GM21723 (cell line): ENCODE data around the gene H2AZ2.
"Not testable (repeated sequence)": the region's sequence is repeated elsewhere in the genome, so short reads cannot be mapped to it uniquely, and the experiment has no call there.

Source experiments
- ATAC-seq: cut with Tn5 transposase; IDR thresholded peaks from one replicate; pipeline ENCODE4 v1.9.1; 2021; ENCODE audit warnings: mild to moderate bottlenecking, moderate library complexity; ENCODE audit not compliant: unreplicated experiment

Gene H2AZ2

DNA sequence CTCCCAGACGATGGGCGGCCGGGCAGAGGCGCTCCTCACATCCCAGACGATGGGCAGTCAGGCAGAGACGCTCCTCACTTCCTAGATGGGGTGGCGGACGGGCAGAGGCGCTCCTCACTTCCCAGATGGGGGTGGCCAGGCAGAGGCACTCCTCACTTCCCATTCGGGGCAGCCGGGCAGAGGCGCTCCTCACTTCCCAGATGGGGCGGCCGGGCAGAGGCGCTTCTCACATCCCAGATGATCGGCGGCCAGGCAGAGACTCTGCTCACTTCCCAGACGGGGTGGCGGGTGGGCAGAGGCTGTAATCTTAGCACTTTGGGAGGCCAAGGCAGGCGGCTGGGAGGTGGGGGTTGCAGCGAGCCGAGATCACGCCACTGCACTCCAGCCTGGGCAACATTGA lies 24.0 kb upstream of the H2AZ2 start:
- not testable (repeated sequence) for ATAC-seq

DNA sequence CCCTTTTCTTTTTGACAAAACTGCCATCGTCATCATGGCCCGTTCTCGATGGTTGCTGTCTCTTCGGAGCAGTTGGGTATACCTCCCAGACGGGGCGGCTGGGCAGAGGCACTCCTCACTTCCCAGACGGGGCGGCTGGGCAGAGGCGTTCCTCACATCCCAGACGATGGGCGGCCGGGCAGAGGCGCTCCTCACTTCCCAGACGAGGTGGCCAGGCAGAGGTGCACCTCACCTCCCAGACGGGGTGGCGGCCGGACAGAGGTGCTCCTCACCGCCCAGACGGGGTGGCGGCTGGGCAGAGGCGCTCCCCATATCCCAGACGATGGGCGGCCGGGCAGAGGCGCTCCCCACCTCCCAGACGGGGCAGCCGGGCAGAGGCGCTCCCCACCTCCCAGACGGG lies 22.9 kb upstream of the H2AZ2 start:
- not testable (repeated sequence) for ATAC-seq

DNA sequence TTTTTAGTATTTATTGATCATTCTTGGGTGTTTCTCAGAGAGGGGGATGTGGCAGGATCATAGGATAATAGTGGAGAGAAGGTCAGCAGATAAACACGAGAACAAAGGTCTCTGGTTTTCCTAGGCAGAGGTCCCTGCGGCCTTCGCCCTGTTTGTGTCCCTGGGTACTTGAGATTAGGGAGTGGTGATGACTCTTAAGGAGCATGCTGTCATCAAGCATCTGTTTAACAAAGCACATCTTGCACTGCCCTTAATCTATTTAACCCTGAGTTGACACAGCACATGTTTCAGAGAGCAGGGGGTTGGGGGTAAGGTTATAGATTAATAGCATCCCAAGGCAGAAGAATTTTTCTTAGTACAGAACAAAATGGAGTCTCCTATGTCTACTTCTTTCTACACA lies 22.4 kb upstream of the H2AZ2 start:
- ATAC-seq = not testable (repeated sequence)

DNA sequence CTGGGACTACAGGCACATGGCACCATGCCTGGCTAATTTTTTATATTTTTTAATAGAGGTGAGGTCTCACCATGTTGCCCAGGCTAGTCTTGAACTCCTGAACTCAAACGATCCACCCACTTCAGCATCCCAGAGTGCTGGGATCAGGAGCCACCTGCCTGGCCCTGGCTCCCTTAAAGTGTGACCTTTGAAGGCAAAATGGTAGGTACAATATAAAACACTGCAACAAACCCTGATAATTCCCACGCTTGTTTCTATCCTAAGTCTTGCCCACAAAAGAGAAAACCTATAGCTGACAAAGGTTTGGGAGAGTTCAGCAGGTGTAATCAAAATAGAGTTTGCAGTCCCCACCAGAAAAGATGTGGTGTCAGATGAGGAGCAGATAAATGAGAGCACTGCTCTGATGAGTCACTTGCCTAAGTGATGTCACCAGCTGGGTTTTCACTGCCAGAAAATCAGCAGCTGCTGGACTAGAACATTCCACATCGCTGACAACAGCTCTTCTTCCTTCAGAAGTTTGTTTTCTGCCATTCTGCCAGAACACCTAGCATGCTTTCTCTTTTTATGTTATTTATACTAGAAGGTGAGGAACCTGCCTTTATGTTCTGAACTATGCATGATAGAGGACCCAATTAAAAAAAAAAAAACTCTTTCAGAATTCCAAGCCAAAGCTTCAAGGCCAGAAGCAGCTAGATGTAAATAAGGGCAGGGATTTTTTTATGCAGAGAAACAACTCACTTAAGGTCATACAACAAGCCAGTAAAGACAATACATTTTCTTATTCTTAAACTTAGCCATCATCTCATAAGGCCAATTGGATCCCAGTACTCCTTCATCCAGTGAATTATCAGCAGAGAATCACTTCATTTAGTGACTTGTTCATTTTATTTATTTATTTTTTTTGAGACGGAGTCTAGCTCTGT lies 19.4 kb upstream of the H2AZ2 start:
- ATAC-seq = no peak

DNA sequence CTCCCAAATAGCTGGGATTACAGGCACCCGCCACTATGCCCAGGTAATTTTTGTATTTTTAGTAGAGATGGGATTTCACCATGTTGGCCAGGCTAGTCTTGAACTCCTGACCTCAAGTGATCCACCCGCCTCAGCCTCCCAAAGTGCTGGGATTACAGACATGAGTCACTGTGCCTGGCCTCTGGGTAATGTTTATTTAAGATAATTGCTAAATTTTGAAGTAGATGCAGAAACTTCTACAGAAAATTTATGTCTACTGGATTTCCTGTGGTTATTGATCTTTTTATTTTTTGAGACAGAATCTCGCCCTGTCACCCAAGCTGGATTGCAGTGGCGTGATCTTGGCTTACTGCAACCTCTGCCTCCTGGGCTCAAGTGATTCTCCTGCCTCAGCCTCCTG lies 14.1 kb upstream of the H2AZ2 start:
- not testable (repeated sequence) for ATAC-seq

DNA sequence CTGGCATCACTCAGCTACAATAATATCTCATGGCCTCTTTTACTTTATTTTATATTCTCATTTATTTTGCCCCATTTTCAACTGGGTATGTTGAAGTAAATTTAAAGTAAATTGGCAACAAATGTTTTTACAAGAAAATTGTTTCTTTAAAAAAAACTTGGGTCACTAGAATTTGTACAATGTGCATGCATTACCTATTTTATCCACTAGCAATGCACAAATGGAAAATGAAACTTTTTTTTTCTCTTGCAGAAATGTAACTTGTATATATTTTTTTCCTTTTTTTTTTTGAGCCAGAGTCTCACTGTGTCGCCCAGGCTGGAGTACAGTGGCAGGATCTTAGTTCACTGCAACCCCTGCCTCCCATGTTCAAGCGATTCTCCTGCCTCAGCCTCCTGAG lies 10.3 kb upstream of the H2AZ2 start:
- no peak for ATAC-seq

DNA sequence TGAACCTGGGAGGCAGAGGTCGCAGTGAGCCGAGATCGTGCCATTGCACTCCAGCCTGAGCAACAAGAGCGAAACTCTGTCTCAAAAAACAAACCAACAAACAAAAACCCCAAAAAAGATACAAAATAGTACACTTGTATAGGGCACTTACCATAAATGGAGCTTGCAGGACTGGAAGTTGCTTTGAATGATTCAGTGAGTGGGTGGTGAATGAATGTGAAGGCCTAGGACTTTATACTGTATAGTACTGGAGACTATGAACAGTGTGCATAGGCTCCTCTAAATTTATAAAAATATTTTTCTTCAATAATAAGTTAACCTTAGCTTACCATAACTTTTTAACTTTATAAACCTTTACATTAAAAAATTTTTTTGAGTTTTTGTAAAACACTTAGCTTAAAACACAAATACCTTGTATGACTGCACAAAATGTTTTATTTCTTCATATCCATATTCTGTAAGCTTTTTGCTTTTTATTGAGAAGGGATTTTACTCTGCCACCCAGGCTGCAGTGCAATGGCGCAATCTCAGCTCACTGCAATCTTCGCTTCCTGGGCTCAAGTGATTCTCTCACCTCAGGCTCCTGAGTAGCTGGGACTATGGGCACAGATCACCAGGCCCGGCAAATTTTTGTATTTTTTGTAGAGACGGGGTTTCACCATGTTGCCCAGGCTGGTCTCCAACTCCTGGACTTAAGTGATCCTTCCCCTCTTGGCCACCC lies 6.9 kb upstream of the H2AZ2 start:
- ATAC-seq = no peak

DNA sequence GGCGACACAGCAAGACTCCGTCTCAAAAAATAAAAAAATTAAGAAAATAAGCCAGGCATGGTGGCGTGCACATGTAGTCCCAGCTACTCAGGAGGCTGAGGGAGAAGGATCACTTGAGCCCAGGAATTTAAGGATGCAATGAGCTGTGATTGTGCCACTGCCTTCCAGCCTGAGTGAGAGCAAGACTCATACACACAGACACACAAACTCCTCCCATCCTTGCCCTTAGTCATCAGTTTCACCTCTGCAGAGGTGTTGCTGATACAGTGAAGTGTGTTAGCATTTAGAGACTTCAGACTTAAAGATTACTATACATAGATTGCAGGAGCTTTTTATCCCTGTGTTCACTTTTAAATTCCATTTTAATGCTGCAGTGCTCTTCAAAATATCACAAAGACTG lies 5.5 kb upstream of the H2AZ2 start:
- ATAC-seq = no peak

DNA sequence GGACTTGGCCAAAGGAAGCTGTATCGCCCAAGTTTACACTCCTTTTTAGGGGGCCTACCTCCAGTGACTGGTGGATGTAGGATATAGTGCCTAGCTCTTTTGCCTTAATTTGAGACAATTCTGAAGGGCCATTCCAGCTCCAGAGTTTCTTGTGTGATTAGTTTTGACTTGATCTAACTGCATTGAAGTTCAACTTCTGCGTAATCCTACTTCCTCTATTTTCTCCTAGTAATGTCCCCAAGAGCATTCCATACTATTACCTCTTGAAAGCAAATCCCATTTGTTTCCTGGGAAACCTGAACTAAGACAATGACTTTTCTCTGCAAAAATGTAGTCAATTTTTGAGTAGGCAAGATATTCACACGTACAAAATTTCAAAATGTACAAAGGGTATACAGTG lies 4.7 kb upstream of the H2AZ2 start:
- no peak for ATAC-seq

DNA sequence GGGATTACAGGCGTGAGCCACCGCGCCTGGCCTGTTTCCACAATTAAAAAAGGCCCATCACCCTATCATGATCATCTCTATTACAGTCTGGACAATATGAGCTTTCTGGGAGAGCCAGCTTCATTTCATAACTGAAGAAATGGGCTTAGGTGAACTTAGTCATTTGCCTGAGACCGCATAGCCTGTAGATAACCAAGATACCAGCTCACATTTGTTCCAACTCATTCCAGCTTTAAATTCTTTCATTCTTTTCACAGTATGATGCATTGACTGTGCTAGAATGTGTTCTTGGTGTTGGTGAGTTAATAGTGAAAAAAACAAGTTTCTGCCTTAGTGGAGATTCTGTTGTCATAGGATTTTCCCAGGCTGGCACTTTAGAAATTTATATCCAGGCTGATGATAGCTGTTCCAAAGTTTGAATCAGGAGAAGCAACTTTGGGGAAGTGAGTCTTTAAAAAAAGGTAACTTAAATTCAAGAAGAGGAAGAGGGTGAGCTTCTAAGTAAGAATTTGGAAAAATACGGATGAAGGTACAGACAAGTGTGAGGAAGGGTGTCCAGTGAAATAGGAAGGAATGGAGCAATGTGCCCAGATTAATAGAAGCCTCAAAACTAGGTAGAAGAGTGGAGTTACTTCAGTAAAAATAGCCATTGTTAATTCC lies 2.1 kb upstream of the H2AZ2 start:
- no peak for ATAC-seq

DNA sequence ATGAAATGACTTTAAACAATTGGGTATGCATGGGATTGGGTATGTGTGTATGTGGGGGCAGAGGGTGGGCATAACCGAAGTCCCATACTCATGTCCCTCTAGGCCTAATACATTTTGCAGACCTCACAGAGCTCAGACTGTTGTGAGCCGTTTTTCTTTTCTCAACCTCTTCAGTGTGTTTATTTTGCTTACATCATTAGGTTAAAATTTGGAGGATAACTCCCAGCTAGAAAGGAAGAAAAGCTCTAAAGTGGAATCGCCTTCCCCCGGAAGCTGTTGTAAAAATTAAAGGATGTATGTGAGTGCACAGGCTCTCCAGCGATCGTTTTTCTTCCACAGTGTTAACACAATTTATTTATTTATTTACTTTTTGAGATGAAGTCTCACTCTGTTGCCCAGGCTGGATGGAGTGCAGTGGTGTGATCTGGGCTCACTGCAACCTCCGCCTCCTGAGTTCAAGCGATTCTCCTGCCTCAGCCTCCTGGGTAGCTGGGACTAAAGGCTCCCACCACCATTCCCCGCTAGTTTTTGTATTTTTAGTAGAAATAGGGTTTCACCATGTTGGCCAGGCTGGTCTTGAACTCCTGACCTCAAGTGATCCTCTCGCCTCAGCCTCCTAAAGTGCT lies 1.5 kb upstream of the H2AZ2 start:
- no peak for ATAC-seq

DNA sequence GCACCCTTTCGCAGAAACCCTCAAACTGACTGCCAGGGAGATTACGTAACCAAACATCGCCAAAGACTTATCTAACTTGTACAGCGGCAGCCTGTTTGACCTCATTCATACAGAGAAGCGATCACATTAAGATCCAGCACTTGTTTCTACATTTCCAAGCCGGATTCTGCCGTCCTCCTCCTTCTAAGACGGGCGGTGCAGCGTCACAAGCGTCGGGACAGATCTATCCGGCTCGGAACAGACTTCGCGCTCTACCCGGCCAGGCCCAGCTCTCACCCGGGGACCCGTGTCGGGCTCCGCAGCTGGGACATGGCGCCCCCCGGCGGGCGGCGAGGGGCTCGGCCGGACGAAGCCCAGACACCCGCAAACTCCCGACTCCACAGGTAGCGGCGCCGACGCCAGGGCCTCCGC lies 373 bp downstream of the H2AZ2 start:
- peak; percentile 69 for ATAC-seq

DNA sequence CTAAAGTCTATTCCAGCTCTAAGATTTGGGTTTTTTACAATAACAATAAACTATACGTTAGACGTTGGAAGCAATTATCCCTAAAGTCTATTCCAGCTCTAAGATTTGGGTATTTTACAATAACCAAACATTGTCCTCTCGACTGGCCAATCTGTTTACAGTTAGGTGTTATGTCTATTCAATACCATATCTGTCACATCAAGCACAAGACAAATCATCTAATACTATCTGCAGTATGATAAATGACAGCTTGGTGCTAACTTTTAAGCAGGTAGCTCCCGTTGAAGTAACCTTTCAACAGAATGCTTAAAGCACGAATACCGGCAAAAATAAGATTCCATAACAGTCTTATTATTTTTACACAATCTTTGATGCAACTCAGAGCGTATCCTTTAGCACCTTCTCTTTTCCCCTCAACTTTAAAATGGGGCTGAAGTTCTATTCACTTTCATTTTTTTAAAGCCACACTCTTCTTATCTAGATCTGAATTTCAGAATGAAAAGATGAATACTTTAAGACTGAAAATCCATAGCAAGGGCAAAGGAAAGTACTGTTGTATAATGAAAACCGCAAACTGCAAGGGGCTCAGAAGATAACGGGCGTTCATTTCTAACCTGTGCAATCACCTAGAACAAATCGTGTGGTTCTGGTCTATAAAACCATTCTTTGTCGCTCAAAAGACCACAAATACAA lies 925 bp downstream of the H2AZ2 start:
- no peak for ATAC-seq

DNA sequence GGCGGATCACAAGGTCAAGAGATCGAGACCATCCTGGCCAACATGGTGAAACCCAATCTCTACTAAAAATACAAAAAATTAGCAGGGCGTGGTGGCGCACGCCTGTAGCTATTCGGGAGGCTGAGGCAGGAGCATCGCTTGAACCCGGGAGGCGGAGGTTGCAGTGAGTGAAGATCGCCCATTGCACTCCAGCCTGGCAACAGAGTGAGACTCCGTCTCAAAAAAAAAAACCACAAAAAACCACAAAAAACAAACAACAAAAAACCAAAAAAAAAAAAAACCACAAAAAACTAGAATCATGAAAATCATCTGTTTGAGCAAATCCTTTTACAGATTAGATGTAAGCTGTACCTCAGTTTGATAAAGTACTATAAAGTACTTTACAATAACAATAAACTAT lies 1.5 kb downstream of the H2AZ2 start:
- not testable (repeated sequence) for ATAC-seq

DNA sequence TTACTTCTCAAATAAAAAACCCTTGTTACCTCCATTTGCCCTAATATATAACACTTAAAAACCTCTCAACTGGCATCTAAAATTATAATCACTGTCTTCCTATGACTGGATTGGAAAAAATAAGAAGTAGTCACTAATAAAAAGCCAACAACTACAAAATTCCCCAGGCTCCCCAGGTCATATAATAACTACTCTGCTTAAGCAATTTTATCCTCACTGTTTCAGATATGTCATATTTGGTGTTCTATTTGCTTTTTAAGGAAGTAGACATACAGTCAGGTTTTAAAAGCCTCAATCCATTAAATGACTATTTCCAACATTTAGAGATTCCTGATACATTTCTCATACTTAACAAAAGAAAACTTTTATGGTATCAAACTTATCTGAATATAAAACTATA lies 2.4 kb downstream of the H2AZ2 start:
- no peak for ATAC-seq

DNA sequence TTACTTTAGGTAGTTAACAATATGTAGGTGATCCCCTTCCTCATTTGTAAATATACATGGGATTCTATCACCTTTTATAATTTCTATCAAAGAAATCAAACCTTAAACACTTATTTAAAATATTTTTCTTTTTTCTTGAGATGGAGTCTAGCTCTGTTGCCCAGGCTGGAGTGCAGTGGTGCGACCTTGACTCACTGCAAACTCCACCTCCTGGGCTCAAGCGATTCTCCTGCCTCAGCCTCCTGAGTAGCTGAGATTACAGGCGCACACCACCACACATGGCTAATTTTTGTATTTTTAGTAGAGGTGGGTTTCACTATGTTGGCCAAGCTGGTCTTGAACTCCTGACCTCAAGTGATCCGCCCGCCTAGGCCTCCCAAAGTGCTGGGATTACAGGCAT lies 4.4 kb downstream of the H2AZ2 start:
- not testable (repeated sequence) for ATAC-seq

DNA sequence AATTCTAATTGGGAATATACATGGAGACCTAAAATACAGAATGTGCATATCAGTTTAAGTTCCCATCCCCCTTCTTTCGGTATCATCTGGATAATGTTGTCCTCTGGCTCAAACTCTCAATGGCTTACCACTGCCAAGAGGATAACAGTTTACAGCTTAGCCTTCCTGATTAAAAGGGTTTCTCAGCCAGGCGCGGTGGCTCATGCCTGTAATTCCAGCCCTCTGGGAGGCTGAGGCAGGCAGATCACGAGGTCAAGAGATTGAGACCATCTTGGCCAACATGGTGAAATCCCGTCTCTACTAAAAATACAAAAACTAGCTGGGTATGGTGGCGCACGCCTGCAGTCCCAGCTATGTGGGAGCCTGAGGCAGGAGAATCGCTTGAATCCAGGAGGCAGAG lies 5.2 kb downstream of the H2AZ2 start:
- not testable (repeated sequence) for ATAC-seq

DNA sequence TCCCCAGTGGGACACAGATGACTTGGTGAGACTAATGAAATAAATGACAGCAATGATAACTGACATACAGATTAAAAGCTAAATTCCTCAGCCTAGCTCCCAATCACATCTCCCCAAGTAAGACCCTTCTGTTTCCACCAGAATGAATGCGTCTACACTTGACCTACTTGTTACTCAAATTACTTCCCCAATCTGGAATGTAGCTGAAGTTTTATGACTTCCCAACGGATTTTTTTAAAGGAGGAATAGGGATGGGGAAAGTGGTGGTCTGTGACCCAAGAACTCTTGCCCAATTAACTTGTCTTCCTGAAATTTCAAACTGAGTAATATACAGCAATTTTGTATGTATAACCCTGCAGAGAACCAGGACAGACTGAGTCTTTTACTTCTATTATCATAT lies 9.1 kb downstream of the H2AZ2 start:
- no peak for ATAC-seq

DNA sequence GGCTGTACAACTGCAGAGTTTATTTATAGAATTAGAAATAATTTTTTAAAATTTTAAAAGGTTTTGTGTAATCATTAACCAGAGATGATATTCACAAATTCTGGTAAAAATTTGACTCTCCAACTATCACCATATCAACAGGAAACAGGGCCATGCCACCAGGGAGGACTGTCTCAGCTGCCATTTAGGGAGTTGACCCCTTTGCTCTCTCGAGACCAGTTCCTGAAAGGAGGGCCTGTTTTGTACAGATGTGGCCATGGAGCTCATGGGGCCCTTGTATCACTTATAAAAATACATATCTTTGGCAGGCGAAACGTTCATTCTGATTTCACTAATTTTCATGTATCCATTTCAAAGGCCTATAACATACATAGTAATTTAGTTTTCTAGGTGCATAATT lies 20.3 kb downstream of the H2AZ2 start:
- ATAC-seq = no peak

DNA sequence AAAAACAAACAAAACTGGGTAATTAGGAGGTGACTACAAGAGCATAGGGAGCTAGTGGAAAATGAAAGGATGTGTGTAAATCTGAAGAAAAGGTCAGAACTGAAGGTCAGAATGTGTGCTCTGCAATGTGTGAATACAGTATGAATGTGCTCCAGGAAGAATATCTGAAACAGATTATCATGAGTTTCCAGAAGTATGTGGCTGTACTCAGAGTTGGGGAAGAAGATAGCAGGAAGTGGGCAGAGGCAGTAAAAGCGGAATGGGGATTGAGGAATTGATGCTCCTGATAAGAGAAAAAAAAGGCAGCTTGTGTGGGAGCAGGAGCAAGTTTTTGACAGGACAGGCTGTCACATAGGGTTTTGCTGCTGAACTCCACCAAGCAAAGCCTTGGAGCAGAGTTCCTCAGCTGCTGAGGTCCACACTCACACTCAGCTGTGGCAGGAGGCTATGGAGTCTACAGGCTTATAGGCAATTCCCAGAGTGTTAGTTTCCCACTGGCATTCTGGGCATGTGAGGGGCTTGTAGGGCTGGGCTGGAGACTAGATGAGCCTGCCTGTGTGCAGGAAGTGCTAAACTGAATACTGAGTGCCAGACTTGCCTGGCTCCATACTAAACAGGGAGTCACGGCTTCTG lies 22.9 kb downstream of the H2AZ2 start:
- no peak for ATAC-seq
